Measurements from ENCODE around the gene SETX.
"Not testable (repeated sequence)": the region's sequence is repeated elsewhere in the genome, so short reads cannot be mapped to it uniquely, and the experiment has no call there.

SETX gene, protein sequence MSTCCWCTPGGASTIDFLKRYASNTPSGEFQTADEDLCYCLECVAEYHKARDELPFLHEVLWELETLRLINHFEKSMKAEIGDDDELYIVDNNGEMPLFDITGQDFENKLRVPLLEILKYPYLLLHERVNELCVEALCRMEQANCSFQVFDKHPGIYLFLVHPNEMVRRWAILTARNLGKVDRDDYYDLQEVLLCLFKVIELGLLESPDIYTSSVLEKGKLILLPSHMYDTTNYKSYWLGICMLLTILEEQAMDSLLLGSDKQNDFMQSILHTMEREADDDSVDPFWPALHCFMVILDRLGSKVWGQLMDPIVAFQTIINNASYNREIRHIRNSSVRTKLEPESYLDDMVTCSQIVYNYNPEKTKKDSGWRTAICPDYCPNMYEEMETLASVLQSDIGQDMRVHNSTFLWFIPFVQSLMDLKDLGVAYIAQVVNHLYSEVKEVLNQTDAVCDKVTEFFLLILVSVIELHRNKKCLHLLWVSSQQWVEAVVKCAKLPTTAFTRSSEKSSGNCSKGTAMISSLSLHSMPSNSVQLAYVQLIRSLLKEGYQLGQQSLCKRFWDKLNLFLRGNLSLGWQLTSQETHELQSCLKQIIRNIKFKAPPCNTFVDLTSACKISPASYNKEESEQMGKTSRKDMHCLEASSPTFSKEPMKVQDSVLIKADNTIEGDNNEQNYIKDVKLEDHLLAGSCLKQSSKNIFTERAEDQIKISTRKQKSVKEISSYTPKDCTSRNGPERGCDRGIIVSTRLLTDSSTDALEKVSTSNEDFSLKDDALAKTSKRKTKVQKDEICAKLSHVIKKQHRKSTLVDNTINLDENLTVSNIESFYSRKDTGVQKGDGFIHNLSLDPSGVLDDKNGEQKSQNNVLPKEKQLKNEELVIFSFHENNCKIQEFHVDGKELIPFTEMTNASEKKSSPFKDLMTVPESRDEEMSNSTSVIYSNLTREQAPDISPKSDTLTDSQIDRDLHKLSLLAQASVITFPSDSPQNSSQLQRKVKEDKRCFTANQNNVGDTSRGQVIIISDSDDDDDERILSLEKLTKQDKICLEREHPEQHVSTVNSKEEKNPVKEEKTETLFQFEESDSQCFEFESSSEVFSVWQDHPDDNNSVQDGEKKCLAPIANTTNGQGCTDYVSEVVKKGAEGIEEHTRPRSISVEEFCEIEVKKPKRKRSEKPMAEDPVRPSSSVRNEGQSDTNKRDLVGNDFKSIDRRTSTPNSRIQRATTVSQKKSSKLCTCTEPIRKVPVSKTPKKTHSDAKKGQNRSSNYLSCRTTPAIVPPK (N-terminal part only)

DNA sequence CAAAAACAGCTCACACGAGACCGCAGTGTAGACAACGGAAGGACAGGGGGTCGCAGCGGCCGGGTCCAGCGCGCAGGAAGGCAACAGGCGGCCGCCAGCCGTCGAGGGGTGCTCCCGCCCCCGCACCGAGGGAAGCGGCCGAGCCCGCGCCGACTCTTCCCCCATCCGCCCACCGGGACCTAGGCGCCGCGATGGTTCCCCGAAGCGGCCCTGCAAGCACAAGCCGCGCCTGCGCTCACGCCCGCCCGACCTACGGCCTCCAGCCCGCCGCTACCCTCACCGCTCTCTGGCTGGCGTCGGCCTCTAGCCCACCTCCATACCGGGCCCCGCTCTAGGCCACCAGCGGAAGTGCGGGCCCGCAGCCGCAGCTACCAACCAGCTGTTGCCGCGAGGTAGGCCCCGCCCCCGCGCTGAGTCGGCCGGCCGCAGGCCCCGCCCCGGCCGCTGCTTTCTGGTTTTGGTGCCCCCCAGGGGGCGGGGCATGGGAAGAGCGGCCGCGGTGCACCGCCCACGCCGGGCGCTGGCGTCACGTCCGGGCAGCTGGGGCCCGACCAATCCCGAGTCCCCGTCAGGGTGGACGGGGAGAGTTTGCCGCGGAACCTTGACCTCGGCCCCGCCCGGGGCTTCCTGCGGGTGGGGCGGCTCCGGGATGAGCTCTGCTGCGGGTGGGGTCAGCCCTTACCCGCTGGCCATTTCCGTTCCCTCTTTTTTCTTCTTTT, at the start of gene SETX:
TSS of gene SETX (minus strand) at position 350 of the 719 bp plus-strand sequence. CDS start 5,558 bp downstream, outside the sequence.
- DNase-seq, result peak; percentile 69

DNA sequence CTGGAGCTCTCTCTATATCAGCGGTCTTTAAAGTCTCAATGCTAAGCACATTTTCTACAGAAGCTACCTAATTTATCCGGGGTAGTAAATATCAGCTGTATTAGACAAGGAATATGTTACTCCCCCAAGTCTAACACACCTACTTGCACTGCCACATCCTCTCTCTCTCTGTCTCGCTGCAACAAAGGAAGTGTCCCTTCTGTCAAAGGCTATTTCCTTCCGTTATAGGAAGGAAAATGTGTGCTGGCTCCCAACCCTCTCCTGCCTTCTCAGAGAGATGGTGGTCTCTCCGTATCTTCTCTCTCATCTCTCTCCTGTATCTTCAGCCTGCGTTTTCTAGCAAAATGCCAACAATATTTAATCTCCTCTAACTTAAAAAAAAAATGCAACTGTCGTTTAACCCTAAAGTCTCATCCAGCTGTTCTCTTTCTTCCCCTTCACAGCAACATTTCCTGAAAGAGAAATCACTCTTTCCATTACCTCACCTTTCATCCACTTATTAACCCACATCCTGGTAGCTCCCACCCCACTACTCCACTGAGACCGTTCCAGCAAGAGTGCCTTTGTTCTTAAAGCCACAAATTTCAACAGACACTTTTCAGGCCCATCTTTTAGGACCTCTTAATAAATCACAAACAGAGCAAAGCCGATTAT, 49.6 kb upstream of the SETX start:
- no peak for DNase-seq

DNA sequence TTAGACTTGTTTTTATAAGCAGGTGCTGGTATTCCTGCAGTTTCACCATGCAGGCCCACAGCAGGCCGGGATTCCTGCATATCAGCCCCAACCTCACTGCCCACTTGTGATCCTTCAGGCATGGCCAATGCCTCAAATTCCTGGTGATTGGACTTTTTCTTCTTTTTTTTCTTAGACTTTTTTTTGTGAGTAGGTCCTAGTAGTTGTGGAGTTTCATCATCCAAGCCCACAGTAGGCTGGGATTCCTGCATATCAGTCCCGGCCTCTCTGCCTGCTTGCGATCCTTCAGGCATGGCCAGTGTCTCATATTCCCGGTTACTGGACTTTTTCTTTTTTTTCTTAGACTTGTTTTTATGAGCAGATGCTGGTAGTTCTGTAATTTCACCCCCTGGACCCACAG, 47.0 kb upstream of the SETX start:
- DNase-seq, result no peak

DNA sequence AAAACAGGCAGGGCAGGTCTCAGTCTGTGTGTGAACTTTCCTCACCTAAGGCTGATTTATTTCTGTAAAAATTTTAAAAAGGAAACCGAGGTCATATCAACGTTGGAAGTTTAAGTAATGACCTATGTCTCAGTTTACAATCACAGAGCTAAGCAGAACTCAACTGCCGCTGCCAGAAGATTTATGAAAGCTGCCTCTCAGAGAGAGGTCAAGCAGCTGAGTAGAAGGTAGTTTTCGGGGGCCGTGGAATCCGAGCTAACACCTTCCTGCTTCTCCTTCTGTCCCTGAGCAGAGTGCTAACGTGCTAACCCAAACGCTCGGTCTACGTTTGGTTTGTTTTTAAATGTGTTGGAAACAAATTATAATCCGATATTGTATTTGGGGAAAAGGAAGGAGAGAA, 40.8 kb upstream of the SETX start:
- no peak for DNase-seq

DNA sequence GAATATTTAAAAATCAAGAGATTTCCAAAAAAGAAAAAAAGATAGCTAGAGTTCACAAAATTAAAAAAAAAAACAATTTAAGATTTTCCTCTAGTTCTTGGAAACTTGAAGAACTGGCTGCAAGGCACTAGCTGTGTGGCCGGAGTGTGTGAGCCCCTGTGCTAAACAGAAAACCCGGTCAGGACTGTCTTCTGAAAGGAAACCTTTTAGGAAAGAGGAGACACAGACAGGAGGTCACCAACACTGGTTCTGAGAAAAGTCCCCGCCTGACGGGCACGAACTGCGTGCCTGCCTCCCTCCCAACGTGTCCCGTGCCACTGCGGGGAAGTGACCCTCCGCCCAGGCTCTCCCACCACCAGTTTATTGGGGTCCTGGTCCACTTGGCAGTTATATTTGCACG, 36.7 kb upstream of the SETX start:
- no peak for DNase-seq

DNA sequence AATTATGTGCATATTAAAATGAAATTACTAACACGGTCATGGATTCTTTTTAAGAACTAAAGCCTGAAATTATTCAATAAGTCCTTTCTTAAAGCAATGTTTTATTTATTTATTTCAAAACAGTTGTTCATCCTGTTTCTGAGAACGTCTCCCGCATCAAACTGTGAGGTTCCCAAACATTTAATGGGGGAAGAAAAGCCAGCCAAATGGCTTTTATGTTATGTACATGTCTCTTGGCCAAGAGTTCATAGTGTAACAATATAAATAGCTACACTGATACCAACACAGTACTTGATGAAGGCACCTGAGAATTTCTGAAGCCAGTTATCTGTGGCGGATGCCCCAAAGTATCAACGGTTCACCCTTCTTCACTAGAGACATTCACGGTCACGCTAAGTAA, 36.2 kb upstream of the SETX start:
- no peak for DNase-seq

DNA sequence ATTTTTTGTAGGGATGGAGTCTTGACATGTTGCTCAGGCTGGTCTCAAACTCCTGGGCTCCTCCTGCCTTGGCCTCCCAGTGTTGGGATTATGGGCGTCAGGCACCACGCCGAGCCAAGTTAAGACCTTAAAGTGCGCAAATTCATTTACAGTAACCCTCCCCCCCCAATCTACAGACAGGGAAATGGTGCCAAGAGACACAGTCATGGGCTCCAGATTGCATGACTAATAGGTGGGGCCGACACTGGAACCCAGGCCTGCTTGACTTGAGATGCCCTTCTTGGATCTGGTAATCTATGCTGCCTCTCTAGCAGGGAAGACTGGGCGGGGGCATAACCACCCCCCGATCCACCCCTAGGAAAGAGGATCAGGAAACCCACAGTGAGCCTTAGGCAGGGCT, 32.3 kb upstream of the SETX start:
- no peak for DNase-seq

DNA sequence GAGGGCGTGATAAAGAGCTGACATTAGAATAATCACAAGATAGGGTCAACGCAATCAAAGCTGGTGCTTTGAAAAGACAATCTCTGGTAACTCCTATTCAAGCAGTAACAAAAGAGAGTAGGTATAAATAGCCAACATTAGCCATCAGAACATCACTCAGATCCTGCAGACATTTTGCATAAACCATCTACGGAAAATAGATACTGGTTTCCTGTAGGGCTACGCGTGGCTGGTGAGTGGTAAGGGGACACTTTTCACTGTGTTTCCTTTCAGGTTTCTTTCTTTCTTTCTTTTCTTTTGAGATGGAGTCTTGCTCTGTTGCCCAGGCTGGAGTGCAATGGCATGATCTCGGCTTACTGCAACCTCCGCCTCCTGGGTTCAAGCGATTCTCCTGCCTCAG, 29.6 kb upstream of the SETX start:
- DNase-seq, result no peak

DNA sequence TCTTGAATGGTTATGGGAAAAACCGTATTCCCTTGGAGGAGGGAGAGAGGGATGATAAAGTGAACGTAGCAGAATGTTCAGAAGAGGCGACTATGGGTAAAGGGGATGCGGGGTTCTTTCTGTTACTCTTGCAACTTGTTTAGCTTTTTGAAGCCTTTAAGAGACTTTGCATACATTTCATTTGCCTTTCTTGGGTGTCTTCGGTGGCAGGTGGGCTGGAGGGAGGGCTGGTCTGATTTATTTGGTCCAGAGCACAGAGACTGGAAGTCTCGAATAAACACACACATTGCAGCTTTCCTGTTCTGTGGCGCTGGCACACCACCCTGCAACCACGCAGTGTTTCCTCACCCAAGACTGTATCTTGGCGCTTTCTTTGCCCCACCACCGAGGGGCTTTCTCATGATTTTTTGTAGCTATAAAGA, 28.7 kb upstream of the SETX start:
- DNase-seq, result no peak

DNA sequence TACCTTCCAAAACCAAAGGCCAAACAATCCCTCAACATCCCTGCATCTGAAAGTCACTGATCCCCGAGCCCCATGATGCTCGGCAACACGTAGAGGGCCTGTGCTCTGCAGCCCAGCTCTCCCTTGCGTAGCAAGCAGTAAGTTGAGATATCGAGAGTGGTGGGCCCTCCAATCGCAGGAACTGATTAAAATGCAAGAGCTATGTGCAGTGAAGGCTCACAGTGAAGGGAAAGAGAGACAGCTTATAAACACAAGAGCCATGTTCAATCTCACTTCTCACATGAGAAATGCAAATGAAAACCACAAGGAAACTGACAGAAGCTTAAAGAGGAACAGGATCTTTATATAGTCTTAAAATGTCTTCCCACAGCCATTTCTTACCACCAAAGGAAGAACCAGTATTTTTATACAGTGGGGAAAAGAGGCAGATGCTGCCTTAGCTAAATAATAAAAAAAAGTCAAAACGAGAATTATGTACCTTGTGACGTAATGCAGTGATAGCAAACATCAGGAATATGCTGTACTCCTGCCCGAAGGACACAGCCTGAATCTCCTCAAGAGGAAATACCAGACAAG, 27.3 kb upstream of the SETX start:
- DNase-seq, result peak; percentile 51

DNA sequence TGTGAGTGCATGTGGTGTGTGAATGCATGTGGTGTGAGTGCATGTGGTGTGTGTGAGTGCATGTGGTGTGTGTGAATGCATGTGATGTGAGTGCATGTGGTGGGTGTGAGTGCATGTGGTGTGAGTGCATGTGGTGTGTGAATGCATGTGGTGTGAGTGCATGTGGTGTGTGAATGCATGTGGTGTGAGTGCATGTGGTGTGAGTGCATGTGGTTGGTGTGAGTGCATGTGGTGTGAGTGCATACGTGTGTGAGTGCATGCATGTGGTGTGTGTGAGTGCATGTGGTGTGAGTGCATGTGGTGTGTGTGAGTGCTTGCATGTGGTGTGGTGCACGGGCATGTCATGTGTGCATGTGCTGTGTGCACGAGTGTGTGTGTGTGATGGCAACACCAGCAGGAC, 23.6 kb upstream of the SETX start:
- DNase-seq, result not testable (repeated sequence)

DNA sequence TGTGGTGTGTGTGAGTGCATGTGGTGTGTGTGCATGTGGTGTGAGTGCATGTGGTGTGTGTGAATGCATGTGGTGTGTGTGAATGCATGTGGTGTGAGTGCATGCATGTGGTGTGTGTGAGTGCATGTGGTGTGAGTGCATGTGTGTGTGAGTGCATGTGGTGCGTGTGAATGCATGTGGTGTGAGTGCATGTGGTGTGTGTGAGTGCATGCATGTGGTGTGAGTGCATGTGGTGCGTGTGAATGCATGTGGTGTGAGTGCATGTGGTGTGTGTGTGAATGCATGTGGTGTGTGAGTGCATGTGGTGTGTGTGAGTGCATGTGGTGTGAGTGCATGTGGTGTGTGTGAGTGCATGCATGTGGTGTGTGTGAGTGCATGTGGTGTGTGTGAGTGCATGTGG, 23.0 kb upstream of the SETX start:
- not testable (repeated sequence) for DNase-seq

DNA sequence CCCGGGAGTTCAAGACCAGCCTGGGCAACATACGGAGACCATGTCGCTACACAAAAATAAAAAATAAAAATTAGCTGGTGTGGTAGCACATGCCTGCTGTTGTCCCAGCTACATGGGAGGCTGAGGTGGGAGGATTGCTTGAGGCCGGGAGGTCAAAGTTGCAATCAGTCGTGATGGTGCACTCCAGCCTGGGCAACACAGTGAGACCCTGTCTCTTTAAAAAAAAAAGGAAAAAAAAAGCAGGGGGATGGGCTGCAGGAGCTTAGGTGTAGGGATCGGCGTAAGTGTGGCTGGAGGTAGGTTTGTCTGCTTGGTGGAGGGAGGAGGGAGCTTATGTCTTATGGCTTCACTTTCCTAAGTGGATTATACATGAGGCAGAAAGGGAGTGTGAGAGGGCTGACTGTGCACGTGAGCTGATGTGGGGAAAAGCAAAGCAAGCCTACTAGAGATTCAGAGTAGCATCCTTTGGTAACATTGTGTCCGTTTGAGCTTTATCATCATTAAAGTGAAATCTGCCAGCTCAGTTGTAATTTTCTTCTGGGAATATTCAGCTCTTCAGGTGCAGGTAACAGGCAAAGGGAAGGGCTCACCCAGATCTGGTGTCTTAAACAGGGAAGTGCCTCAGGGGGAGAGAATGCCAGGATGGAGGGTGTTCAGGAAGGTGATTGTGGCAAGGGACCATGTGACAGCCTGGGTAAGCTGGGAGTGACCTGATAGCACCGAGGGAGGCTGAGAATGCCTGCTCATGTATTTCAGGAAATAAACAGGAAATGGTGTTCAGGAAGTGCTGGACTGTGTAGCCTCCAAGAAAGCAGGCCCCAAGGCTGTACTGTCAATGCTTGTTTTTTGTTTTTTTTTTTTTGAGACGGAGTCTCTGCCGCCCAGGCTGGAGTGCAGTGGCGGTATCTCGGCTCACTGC, 17.6 kb upstream of the SETX start:
- DNase-seq, result no peak

DNA sequence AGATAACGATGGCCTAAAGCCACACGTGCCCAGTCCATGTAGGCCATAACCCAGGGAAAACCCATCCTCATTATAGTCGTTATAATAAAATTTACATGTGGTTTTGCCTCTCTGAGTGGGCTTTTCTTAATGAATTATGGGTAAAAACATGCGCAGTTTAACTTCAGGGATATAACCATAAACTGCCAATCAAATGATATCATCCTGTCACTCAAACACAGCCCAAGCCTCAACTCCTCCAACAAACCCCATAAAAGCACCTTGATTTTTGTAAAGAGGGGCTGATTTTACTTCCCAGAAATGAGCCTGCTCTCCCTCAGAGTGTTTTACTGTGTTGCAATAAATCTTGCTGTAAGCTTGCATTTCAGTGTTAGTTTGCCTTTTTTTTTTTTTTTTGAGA, 15.8 kb upstream of the SETX start:
- DNase-seq, result no peak

DNA sequence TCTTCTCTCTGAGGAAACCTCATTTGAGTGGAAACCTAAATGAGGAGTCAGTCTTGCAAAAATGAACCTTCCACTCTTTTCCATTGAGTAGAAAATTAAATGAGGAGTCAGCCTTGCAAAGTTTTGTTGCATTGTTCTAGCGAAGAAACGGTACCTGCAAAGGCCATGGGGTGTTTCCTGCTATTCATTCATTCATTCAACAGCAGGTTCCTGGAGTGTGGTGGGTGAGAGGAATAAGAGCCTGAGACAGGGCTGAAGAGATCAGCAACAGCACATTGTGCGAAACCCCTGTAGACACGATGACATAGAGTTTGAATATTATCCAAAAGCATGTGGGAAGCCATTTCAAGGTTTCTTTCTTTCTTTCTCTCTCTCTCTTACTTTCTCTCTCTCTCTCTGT, 14.6 kb upstream of the SETX start:
- no peak for DNase-seq

DNA sequence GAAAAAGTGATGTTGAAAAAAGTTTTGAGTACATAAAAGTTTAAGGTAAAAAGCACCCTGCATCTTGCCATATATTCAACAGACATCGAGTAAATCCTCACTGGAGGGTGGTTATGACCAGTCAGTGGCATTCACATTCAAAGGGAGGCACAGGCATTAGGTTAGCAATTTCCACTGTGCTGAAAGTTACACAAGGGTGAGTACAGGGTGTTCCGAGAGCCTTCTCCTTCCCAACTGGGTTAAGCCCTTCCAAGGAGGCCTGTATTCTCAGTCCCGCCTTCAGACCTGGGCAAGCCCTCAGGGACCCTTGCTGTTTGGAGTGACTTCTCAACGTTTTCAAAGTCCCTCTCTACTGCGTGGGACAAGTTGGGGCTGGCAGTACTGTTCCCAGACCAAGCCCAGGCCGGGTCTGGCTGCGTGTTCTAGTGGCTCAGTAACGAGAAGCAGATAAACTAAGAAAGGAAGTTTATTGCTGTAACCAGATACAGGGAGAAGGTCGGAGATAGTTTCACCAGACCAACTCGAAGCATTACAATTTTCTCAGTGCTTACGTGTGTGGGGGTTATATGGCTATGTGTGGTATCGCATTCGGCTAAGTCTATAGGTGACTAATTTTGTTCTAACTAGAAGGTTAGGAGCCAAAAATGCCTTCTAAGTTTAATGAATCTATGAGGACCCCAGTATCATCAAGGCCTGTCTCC, 13.0 kb upstream of the SETX start:
- no peak for DNase-seq

DNA sequence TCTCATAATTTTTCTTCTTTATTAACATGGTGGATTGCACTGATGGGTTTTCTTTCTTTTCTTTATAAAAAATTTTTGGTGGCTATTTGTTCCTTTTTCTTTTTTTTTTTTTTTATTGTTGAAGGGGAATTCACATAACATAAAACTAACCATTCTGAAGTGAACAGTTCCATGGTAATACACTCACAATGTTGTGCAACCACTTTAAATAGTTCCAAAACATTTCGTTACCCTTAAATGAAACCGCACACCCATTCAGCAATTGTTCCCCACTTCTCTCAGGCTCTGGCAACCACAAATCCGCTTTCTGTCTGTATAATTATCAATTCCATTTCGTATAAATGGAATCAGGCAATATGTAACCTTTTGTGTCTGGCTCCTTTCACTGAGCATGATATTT, 11.7 kb upstream of the SETX start:
- peak; percentile 12 for DNase-seq

DNA sequence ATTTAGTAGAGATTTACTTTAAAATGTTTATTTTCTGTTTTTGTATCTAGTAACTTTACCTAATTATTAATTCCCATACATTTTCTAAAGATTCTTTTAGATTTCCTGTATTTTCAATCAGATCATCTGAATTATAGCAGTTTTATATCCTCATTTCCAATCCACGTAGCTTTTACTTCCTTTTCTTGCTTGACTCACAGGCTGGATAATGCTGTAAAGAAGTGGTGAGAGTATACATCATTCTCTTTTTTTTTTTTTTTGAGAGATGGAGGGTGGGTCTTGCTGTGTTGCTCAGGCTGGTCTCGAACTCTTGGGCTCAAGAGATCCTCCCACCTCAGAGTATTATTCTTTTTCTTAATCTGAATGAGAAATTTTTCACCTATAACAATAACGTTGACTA, 11.2 kb upstream of the SETX start:
- no peak for DNase-seq

DNA sequence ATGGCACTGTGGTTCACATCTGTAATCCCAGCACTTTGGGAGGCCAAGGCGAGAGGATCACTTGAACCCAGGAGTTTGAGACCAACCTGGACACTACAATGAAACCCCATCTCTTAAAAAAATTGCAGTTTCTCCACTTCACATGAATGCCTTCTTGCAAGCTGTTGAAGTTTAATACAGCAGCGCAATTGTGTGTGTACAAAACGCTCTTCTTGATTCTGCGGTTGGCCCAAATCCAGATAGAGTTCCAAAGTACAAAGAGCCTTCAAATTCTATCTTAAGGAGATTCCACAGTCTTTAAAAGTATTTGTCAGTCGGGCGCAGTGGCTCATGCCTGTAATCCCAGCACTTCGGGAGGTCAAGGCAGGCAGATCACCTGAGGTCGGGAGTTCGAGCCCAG, 9.3 kb upstream of the SETX start:
- no peak for DNase-seq

DNA sequence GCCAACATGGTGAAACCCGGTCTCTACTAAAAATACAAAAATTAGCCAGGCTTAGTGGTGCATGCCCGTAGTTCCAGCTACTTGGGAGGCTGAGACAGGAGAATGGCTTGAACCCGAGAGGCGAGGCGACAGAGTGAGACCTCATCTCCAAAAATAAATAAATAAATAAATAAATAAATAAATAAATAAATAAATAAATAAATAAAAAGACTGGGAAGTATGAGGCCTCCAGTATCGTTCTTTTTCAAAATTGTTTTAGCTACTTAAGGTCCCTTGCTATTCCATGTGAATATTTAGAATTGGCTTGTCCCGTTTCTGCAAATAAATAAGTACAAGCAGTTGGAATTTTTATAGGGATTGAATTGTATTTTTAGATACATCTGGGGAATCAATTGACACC, 3.0 kb upstream of the SETX start:
- no peak for DNase-seq
